Thoracic aorta (tissue), 2 donors: ENCODE measurements around the gene CALHM5. TPM values are rescaled to one million over a fixed set of nuclear protein-coding genes. Genes with fewer than 3 reads are reported as not detected.
A peak's percentile ranks its signal among the peaks of the same experiment; 100 is the strongest.

Source experiments
- ATAC-seq: fragments of 150-250 bp; one replicate; pipeline ENCODE4 v1.8.0; 2017; ENCODE audit warnings: low read depth; ENCODE audit not compliant: insufficient number of reproducible peaks, low FRiP score
- DNase-seq: peaks from one replicate; pipeline ENCODE4 v3.0.0-alpha.2; 2020; ENCODE audit warnings: low spot score
- H3K27ac ChIP-seq, 2 donors: fragments of 200-600 bp; sonication (generic); 1 replicate in 1 of 2; 2 replicates in 1 of 2; pipeline ENCODE4 v1.5.1; 2016; ENCODE audit warnings: mild to moderate bottlenecking in 2 of 2, moderate library complexity in 2 of 2
- H3K27me3 ChIP-seq: fragments of 200-600 bp; sonication (generic); replicated peaks from 2 replicates; pipeline ENCODE4 v1.6.0; 2016; ENCODE audit warnings: mild to moderate bottlenecking; ENCODE audit not compliant: insufficient read depth
- H3K36me3 ChIP-seq: fragments of 200-600 bp; sonication (generic); one replicate; pipeline ENCODE4 v1.5.1; 2016
- H3K4me1 ChIP-seq, 2 donors: fragments of 200-600 bp; sonication (generic); 1 replicate in 1 of 2; 2 replicates in 1 of 2; pipeline versions ENCODE4 v1.5.1 to v1.6.0; 2016; ENCODE audit warnings: low read depth in 2 of 2, mild to moderate bottlenecking in 1 of 2; ENCODE audit not compliant: control insufficient read depth in 1 of 2
- H3K4me3 ChIP-seq: fragments of 200-600 bp; sonication (generic); 2 replicates; pipeline ENCODE4 v1.5.1; 2016; ENCODE audit warnings: mild to moderate bottlenecking
- H3K9me3 ChIP-seq: fragments of 200-600 bp; sonication (generic); 2 replicates; pipeline ENCODE4 v1.5.1; 2016
- total RNA-seq, 2 donors: library from RNA; depleted of rRNA; stranded (reverse); fragments of >200 nt; gene quantifications; one replicate each; pipeline versions ENCODE4 v1.1.0 to v1.2.3, GENCODE V29; 2016
- TF ChIP-seq, protein P1 (sequence below): fragments of 200-600 bp; sonication (generic); IDR thresholded peaks from one replicate; pipeline ENCODE4 v1.5.1; 2019; ENCODE audit warnings: antibody characterized with exemption

The CALHM5 gene
- total RNA-seq, 2 donors from 2014 or later: 14.0 to 16.7 TPM

DNA sequence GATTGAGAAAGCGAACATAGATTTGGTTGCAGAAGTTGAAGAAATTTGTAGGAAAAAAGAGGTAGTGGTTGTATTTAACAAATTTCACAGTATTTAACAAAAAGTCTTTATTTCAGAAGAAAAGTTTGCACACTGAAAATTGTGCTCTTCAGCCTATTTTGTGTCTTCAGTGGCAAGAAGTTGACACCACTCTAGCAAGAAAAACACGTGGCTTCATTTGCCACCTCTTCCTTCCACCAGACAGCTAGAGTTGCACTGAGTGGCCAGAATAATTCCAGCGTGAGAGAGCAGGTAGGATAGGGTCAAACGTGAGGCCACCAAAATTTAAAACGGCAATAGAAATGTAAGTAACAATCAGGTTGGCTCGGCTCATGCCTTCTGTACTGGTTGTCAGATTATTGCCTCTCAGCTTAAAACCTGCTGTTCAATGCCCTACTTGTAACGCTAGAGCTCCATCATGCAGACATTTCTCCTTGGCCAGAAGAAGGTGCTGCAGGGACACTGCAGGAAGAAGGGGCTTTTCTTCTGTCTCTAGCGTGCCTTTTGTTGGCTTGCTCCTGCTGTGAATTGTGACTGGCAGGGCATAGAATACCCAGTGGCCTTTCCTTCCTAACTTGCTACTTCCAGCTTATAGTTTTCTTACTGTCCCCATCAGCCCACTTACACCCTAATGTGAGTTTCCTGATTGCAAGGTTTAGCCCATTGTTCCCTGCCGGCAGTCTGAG, 22.0 kb downstream of the CALHM5 start:
- Histone ChIP-seq H3K9me3 (no peaks in the 10 kb centered on the region), H3K27ac (no peak overlapping the region), H3K4me3 (no peak overlapping the region), H3K36me3 (no peaks in the 10 kb centered on the region), H3K27me3 (no peaks in the 10 kb centered on the region), H3K4me1 (peaks cover 0 to 12% of the 10 kb centered on the region in 2 donors)
- no peak for DNase-seq
- TF ChIP-seq, protein P1, sequence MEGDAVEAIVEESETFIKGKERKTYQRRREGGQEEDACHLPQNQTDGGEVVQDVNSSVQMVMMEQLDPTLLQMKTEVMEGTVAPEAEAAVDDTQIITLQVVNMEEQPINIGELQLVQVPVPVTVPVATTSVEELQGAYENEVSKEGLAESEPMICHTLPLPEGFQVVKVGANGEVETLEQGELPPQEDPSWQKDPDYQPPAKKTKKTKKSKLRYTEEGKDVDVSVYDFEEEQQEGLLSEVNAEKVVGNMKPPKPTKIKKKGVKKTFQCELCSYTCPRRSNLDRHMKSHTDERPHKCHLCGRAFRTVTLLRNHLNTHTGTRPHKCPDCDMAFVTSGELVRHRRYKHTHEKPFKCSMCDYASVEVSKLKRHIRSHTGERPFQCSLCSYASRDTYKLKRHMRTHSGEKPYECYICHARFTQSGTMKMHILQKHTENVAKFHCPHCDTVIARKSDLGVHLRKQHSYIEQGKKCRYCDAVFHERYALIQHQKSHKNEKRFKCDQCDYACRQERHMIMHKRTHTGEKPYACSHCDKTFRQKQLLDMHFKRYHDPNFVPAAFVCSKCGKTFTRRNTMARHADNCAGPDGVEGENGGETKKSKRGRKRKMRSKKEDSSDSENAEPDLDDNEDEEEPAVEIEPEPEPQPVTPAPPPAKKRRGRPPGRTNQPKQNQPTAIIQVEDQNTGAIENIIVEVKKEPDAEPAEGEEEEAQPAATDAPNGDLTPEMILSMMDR: no peak
- no peak for ATAC-seq

DNA sequence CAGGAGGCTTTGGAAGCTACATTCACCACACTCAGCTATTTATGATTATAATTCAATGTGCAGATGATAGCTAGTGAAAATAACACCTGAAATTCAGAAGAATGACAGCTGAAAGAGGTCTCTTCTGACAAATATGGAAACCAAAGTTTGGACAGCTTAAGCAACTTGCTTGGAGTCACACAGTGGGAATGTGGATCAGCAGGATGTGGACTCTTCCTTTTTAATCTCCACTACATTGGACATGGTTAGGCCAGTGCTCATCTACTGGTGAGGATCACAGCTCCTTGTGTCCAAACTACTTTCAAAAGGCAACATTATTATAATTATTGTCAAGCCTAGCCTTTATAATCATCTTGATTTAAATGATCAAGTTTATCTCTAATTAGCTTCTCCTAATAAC, 23.7 kb downstream of the CALHM5 start:
- ATAC-seq (no peak), DNase-seq (no peak)
- Histone ChIP-seq H3K4me3 (no peak overlapping the region), H3K4me1 (no peaks in the 10 kb centered on the region), H3K9me3 (no peaks in the 10 kb centered on the region), H3K27me3 (no peaks in the 10 kb centered on the region), H3K27ac (no peak overlapping the region), H3K36me3 (no peaks in the 10 kb centered on the region)
- TF ChIP-seq, protein P1: no peak

DNA sequence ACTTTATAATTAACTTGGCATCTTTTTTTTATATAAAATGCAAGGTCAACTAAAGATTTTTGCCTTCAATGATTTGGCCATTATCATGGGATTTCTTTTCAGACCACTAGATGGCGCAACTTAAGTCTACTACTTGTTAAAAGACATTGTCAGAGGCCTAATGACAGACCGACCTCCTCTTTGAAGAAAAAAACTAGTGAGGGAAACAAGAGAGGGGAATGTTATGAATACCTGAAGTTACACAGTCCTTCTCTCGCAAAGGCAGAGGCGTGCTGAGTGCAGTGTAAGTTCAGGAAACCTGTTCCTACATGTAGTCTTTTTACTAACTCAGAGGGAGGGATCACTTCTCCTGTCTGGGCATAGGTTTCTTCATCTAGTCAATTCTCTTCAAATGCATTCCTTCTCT, 24.8 kb downstream of the CALHM5 start:
- ATAC-seq: no peak
- Histone ChIP-seq H3K27ac (no peak overlapping the region), H3K27me3 (no peaks in the 10 kb centered on the region), H3K9me3 (no peaks in the 10 kb centered on the region), H3K4me1 (no peaks in the 10 kb centered on the region), H3K4me3 (no peak overlapping the region), H3K36me3 (no peaks in the 10 kb centered on the region)
- TF ChIP-seq, protein P1: peak; percentile 57
- DNase-seq: no peak

DNA sequence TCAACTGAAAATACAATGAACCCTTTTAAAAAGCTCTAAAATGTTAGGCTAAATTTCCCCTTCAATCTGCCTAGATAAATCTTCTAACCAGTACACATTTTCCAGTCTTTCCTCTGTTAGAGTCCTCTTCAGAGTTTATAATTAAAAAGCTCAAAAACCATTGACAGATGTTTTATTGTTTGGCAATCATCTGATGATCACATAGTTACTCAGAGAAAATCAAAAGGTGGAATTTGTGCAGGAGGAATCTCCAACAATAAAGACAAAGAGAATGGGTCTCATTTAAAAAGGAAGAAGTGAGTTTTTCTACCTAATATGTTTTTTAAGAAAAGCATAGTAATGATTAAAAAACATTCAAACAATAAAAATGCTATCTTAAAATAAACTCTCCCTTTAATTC, 31.0 kb downstream of the CALHM5 start:
- no peaks in the 10 kb centered on the region for H3K27me3 ChIP-seq
- no peak overlapping the region for H3K27ac ChIP-seq
- TF ChIP-seq, protein P1: no peak
- ATAC-seq: no peak
- H3K9me3 ChIP-seq: no peaks in the 10 kb centered on the region
- no peaks in the 10 kb centered on the region for H3K4me1 ChIP-seq
- no peak overlapping the region for H3K4me3 ChIP-seq
- DNase-seq: no peak
- H3K36me3 ChIP-seq: no peaks in the 10 kb centered on the region

DNA sequence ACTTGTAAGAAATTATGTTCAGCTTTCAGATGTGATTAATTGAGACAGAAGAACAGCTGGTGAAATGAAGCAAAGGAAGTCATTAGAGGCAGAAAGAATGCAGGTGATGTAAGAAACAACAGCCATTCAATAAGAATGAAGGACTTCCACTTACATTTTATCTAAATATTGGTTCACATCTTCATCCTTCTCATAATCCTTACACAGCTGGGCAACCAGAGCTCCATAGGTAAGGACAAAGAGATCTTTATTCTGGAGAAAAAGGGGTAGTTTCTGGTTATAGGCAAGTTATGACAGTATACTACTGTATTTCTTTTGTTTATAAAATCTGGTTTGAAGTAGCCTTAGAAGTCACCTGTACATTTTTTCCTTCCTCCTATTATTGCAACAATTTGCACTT, 31.7 kb downstream of the CALHM5 start:
- no peak for DNase-seq
- TF ChIP-seq, protein P1: no peak
- Histone ChIP-seq H3K27me3 (no peaks in the 10 kb centered on the region), H3K27ac (no peak overlapping the region), H3K36me3 (no peaks in the 10 kb centered on the region), H3K9me3 (no peaks in the 10 kb centered on the region), H3K4me3 (no peak overlapping the region), H3K4me1 (no peaks in the 10 kb centered on the region)
- ATAC-seq: no peak
